WTC11 (cell line): ENCODE data around the gene CNTNAP5. TPM values are rescaled to one million over a fixed set of nuclear protein-coding genes. Genes with fewer than 3 reads are reported as not detected.

Experiments used
- ATAC-seq: fragments of 200-7000 bp; cut with Tn5 transposase; 2 replicates; pipeline ENCODE4 v1.10.0; 2021; ENCODE audit warnings: mild to moderate bottlenecking, moderate library complexity
- CTCF ChIA-PET: fragments of 300-600 bp; sonication (Branson Sonifier 250); formaldehyde crosslinking; loops from one replicate; lab custom pipeline; 2021; ENCODE audit warnings: antibody characterized with exemption; lab: Charles Lee
- POLR2A ChIA-PET: fragments of 350-600 bp; sonication (Branson Sonifier 250); formaldehyde crosslinking; loops from one replicate; lab custom pipeline; 2021; ENCODE audit warnings: antibody characterized with exemption; lab: Charles Lee
- DNase-seq: peaks from one replicate; pipeline ENCODE4 v3.0.0; 2021; ENCODE audit warnings: low spot score
- H3K27ac Mint-ChIP-seq: 2 replicates; pipeline ENCODE4 v1.8.0; 2021; ENCODE audit warnings: mixed read lengths
- H3K27me3 Mint-ChIP-seq: 2 replicates; pipeline ENCODE4 v1.8.0; 2021; ENCODE audit warnings: low read depth, mild to moderate bottlenecking, moderate library complexity, mixed read lengths
- H3K36me3 Mint-ChIP-seq: 2 replicates; pipeline ENCODE4 v1.8.0; 2021; ENCODE audit warnings: mixed read lengths
- H3K4me1 Mint-ChIP-seq: 2 replicates; pipeline ENCODE4 v1.8.0; 2022; ENCODE audit warnings: mixed read lengths
- H3K4me3 Mint-ChIP-seq: 2 replicates; pipeline ENCODE4 v1.8.0; 2021; ENCODE audit warnings: mild to moderate bottlenecking, moderate library complexity, mixed read lengths
- H3K9me3 Mint-ChIP-seq: 2 replicates; pipeline ENCODE4 v1.8.0; 2021; ENCODE audit warnings: mixed read lengths
- ATF1 ChIP-seq: sonication (generic); formaldehyde crosslinking; IDR thresholded peaks from 2 replicates; pipeline ENCODE4 v1.8.1; 2023; ENCODE audit warnings: mild to moderate bottlenecking, moderate library complexity, missing genetic modification reagents
- CREB1 ChIP-seq: sonication (generic); formaldehyde crosslinking; IDR thresholded peaks from 2 replicates; pipeline ENCODE4 v1.8.0; 2023; ENCODE audit warnings: mild to moderate bottlenecking, missing genetic modification reagents
- ELF4 ChIP-seq: sonication (generic); formaldehyde crosslinking; IDR thresholded peaks from 2 replicates; pipeline ENCODE4 v1.8.1; 2022; ENCODE audit warnings: low read depth, mild to moderate bottlenecking, moderate library complexity, missing genetic modification reagents
- ERG ChIP-seq: fragments of 250-450 bp; sonication (Bioruptor Pico); IDR thresholded peaks from 2 replicates; pipeline ENCODE4 v1.8.0; 2021; ENCODE audit warnings: mild to moderate bottlenecking
- FOXK1 ChIP-seq: sonication (generic); formaldehyde crosslinking; IDR thresholded peaks from 2 replicates; pipeline ENCODE4 v1.8.0; 2022; ENCODE audit warnings: mild to moderate bottlenecking, moderate library complexity, missing genetic modification reagents
- GRHL2 ChIP-seq: fragments of 250-450 bp; sonication (Bioruptor Pico); IDR thresholded peaks from 2 replicates; pipeline ENCODE4 v1.8.0; 2022; ENCODE audit warnings: mild to moderate bottlenecking, moderate library complexity; ENCODE audit not compliant: insufficient replicate concordance, severe bottlenecking
- KAT7 ChIP-seq: sonication (generic); formaldehyde crosslinking; IDR thresholded peaks from 2 replicates; pipeline ENCODE4 v1.8.1; 2023; ENCODE audit warnings: missing genetic modification reagents, mild to moderate bottlenecking, borderline replicate concordance
- MXD4 ChIP-seq: fragments of 250-450 bp; sonication (Bioruptor Pico); IDR thresholded peaks from 2 replicates; pipeline ENCODE4 v1.8.0; 2021; ENCODE audit warnings: mild to moderate bottlenecking, moderate library complexity, borderline replicate concordance
- NR2C2 ChIP-seq: sonication (generic); formaldehyde crosslinking; IDR thresholded peaks from 2 replicates; pipeline ENCODE4 v1.8.0; 2022; ENCODE audit warnings: mild to moderate bottlenecking, missing genetic modification reagents
- NR3C1 ChIP-seq: sonication (generic); formaldehyde crosslinking; conservative IDR thresholded peaks from 2 replicates; pipeline ENCODE4 v1.8.1; 2023; ENCODE audit warnings: low read depth, mild to moderate bottlenecking, missing genetic modification reagents
- OVOL2 ChIP-seq: fragments of 250-450 bp; sonication (Bioruptor Pico); IDR thresholded peaks from 2 replicates; pipeline ENCODE4 v1.9.0; 2021; ENCODE audit warnings: mild to moderate bottlenecking, borderline replicate concordance
- PRDM15 ChIP-seq: sonication (generic); formaldehyde crosslinking; IDR thresholded peaks from 2 replicates; pipeline ENCODE4 v1.8.0; 2022; ENCODE audit warnings: missing genetic modification reagents
- RELA ChIP-seq: sonication (generic); formaldehyde crosslinking; IDR thresholded peaks from 2 replicates; pipeline ENCODE4 v1.8.1; 2022; ENCODE audit warnings: missing genetic modification reagents, mild to moderate bottlenecking, borderline replicate concordance
- SMAD3 ChIP-seq: sonication (generic); formaldehyde crosslinking; IDR thresholded peaks from 2 replicates; pipeline ENCODE4 v1.8.0; 2022; ENCODE audit warnings: missing genetic modification reagents, mild to moderate bottlenecking, borderline replicate concordance
- TEAD1 ChIP-seq: sonication (generic); formaldehyde crosslinking; IDR thresholded peaks from 2 replicates; pipeline ENCODE4 v1.8.0; 2022; ENCODE audit warnings: mild to moderate bottlenecking, missing genetic modification reagents
- TEAD4 ChIP-seq: sonication (generic); formaldehyde crosslinking; IDR thresholded peaks from 2 replicates; pipeline ENCODE4 v1.8.0; 2022; ENCODE audit warnings: mild to moderate bottlenecking, missing genetic modification reagents
- TP53 ChIP-seq: sonication (generic); formaldehyde crosslinking; IDR thresholded peaks from 2 replicates; pipeline ENCODE4 v1.8.1; 2023; ENCODE audit warnings: mild to moderate bottlenecking, missing genetic modification reagents
- ZBTB21 ChIP-seq: sonication (generic); formaldehyde crosslinking; IDR thresholded peaks from 2 replicates; pipeline ENCODE4 v1.8.1; 2023; ENCODE audit warnings: mild to moderate bottlenecking, missing genetic modification reagents, borderline replicate concordance
- ZNF263 ChIP-seq: sonication (generic); formaldehyde crosslinking; IDR thresholded peaks from 2 replicates; pipeline ENCODE4 v1.8.1; 2022; ENCODE audit warnings: low read depth, mild to moderate bottlenecking, moderate library complexity, missing genetic modification reagents
- ZNF317 ChIP-seq: sonication (generic); formaldehyde crosslinking; IDR thresholded peaks from 2 replicates; pipeline ENCODE4 v1.8.1; 2023; ENCODE audit warnings: low read depth, mild to moderate bottlenecking, moderate library complexity, missing genetic modification reagents, borderline replicate concordance
- ZSCAN18 ChIP-seq: fragments of 250-450 bp; sonication (Bioruptor Pico); IDR thresholded peaks from 2 replicates; pipeline ENCODE4 v2.1.2; 2022; ENCODE audit warnings: mild to moderate bottlenecking, moderate library complexity
- total RNA-seq: library from RNA; stranded (reverse); gene quantifications from 3 replicates; pipeline ENCODE4 v1.2.3, GENCODE V29; 2021
- TF ChIP-seq, protein P1 (sequence below): sonication (generic); formaldehyde crosslinking; IDR thresholded peaks from 2 replicates; pipeline ENCODE4 v1.8.1; 2023; ENCODE audit warnings: mild to moderate bottlenecking, moderate library complexity, missing genetic modification reagents
- TF ChIP-seq, protein P2 (sequence below): sonication (generic); formaldehyde crosslinking; IDR thresholded peaks from 2 replicates; pipeline ENCODE4 v1.8.0; 2022; ENCODE audit warnings: mild to moderate bottlenecking, missing genetic modification reagents

Gene CNTNAP5
- total RNA-seq, 1 experiment from 2014 or later: 0.22 TPM

DNA sequence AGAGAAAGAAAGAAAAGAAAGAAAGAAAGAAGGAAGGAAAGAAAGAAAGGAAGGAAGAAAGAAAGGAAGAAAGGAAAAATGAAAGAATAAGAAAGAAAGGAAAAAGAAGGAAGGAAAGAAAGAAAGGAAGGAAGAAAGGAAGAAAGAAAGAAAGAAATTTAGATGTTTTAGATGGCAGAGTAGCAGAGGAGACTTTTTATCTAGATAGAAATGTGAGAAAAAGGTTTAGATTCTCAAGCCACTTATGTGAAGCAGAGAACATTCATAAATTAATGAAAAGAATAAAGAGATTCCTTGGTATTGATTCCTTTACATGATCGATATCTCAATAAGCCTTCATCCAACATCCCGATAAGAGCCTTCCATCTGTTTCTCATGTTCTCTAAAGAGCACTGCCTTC lies 513.5 kb downstream of the CNTNAP5 start (continued):
- TF ChIP-seq, protein P1, sequence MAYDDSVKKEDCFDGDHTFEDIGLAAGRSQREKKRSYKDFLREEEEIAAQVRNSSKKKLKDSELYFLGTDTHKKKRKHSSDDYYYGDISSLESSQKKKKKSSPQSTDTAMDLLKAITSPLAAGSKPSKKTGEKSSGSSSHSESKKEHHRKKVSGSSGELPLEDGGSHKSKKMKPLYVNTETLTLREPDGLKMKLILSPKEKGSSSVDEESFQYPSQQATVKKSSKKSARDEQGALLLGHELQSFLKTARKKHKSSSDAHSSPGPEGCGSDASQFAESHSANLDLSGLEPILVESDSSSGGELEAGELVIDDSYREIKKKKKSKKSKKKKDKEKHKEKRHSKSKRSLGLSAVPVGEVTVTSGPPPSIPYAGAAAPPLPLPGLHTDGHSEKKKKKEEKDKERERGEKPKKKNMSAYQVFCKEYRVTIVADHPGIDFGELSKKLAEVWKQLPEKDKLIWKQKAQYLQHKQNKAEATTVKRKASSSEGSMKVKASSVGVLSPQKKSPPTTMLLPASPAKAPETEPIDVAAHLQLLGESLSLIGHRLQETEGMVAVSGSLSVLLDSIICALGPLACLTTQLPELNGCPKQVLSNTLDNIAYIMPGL: no peak
- TF ChIP-seq TP53 (no peak), OVOL2 (CRISPR knock-in tag) (no peak), RELA (no peak)

DNA sequence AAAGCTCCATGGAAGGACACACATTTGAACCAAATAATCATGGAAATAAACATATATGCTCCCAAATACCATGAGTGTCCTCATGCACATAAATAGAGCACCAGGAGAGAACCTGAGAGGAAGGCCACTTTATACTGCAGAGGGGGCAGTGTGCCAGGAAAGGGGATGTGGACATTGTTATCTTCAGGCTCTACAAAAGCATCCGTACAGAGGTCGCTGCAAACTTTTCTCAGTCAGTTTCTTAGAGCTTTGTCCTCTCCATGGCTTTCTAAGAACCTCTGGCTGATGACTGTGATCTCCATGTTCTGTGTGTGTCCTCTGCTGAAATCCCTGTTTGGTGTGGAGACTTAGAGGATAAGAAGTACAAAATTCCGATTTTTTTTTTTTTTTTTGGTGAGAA lies 515.7 kb downstream of the CNTNAP5 start:
- TF ChIP-seq RELA (no peak), ZSCAN18 (CRISPR knock-in tag) (no peak), ZBTB21 (CRISPR knock-in tag) (no peak), ATF1 (CRISPR knock-in tag) (no peak), MXD4 (CRISPR knock-in tag) (no peak), KAT7 (CRISPR knock-in tag) (no peak), TEAD4 (CRISPR knock-in tag) (no peak), ELF4 (CRISPR knock-in tag) (no peak), GRHL2 (CRISPR knock-in tag) (no peak), TEAD1 (no peak), FOXK1 (no peak), ZNF317 (CRISPR knock-in tag) (no peak), NR2C2 (CRISPR knock-in tag) (no peak)
- TF ChIP-seq, protein P2, sequence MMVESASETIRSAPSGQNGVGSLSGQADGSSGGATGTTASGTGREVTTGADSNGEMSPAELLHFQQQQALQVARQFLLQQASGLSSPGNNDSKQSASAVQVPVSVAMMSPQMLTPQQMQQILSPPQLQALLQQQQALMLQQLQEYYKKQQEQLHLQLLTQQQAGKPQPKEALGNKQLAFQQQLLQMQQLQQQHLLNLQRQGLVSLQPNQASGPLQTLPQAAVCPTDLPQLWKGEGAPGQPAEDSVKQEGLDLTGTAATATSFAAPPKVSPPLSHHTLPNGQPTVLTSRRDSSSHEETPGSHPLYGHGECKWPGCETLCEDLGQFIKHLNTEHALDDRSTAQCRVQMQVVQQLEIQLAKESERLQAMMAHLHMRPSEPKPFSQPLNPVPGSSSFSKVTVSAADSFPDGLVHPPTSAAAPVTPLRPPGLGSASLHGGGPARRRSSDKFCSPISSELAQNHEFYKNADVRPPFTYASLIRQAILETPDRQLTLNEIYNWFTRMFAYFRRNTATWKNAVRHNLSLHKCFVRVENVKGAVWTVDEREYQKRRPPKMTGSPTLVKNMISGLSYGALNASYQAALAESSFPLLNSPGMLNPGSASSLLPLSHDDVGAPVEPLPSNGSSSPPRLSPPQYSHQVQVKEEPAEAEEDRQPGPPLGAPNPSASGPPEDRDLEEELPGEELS (CRISPR knock-in tag): no peak
- ChIA-PET CTCF (no interaction called here), POLR2A (interaction anchor here (0.9 kb wide), 1 partner anchor 9 kb away, joined by 3 read pairs; no protein-coding TSS in a partner anchor)
- H3K27ac Mint-ChIP-seq: no peak overlapping the region
- peaks cover 10% of the 10 kb centered on the region for H3K4me1 Mint-ChIP-seq
- no peak for DNase-seq
- no peaks in the 10 kb centered on the region for H3K9me3 Mint-ChIP-seq
- ATAC-seq: no peak
- H3K27me3 Mint-ChIP-seq: no peaks in the 10 kb centered on the region
- H3K4me3 Mint-ChIP-seq: no peak overlapping the region
- H3K36me3 Mint-ChIP-seq: no peaks in the 10 kb centered on the region

DNA sequence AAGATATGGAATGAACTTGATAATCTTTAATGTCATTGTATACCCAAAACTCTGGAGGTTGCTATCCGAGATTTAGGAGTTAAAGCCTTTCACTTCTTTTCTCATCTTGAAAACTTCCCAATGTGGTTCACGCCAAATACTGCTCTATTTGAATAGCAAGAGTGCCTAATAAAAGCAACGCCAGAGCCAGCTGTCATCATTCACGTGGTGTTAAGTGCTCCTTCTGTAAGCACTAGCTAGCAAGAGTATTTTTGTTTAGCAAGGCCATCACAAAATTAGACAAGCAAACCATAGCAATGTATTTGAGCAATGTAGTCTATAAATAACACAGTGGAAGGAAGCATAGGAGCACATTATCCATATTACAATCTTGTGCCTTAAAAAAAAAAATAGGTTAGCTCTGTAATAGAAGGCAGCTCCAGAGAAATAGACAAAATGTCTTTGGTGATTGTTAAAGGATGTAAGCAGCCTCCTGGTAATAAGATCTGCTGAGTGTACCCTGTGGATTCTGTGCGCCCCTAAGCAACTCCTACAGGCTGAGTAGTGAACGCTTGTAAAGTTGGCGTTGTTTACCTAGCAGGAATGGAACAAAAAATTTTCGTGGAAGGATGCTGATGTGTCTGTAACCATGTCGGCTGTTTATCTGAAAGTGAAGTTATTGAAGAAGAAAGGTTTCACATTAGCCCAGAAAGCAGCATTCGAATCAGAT lies 518.0 kb downstream of the CNTNAP5 start:
- Mint-ChIP-seq H3K36me3 (no peaks in the 10 kb centered on the region), H3K27ac (no peak overlapping the region), H3K9me3 (no peaks in the 10 kb centered on the region), H3K4me1 (peaks cover 16% of the 10 kb centered on the region), H3K27me3 (no peaks in the 10 kb centered on the region), H3K4me3 (no peak overlapping the region)
- TF ChIP-seq ZNF263 (no peak), PRDM15 (CRISPR knock-in tag) (no peak), SMAD3 (CRISPR knock-in tag) (no peak), ZNF317 (CRISPR knock-in tag) (no peak), CREB1 (CRISPR knock-in tag) (no peak), NR3C1 (CRISPR knock-in tag) (no peak), RELA (no peak), TEAD1 (no peak), ERG (no peak)
- no peak for DNase-seq
- ATAC-seq: no peak
- CTCF ChIA-PET: no interaction called here
- POLR2A ChIA-PET: no interaction called here
